Loucy (cell line): Measurements from ENCODE around the gene CDC42BPA.

Source experiments
- H2AFZ ChIP-seq: fragments of 200-600 bp; sonication (generic); 2 replicates; pipeline ENCODE4 v1.6.0; 2016; ENCODE audit warnings: antibody characterized with exemption, mild to moderate bottlenecking, low read length, moderate library complexity
- H3F3A ChIP-seq: fragments of 200-600 bp; 2 replicates; pipeline ENCODE4 v1.6.0; 2016; ENCODE audit warnings: antibody characterized with exemption, low read depth, mild to moderate bottlenecking
- H3K27me3 ChIP-seq: fragments of 200-600 bp; sonication (generic); 2 replicates; pipeline ENCODE4 v1.6.1; 2014; ENCODE audit warnings: low read length, mild to moderate bottlenecking; ENCODE audit not compliant: insufficient read depth, poor library complexity, severe bottlenecking
- H3K36me3 ChIP-seq: fragments of 200-600 bp; sonication (generic); 2 replicates; pipeline ENCODE4 v1.6.1; 2016; ENCODE audit warnings: low read length; ENCODE audit not compliant: insufficient read depth
- H3K4me1 ChIP-seq: fragments of 200-600 bp; sonication (generic); 2 replicates; pipeline ENCODE4 v1.5.1; 2014; ENCODE audit warnings: low read length, mild to moderate bottlenecking; ENCODE audit not compliant: insufficient read depth, poor library complexity, severe bottlenecking
- H3K4me2 ChIP-seq: fragments of 200-600 bp; sonication (generic); 2 replicates; pipeline ENCODE4 v1.6.0; 2014; ENCODE audit warnings: antibody characterized with exemption, low read length, low read depth, mild to moderate bottlenecking; ENCODE audit not compliant: poor library complexity, severe bottlenecking
- H3K4me3 ChIP-seq: fragments of 200-600 bp; sonication (generic); 2 replicates; pipeline ENCODE4 v1.5.1; 2014; ENCODE audit warnings: low read length, mild to moderate bottlenecking, mixed read lengths; ENCODE audit not compliant: poor library complexity, severe bottlenecking
- H3K79me2 ChIP-seq: fragments of 200-600 bp; sonication (generic); 2 replicates; pipeline ENCODE4 v1.6.1; 2014; ENCODE audit warnings: low read length; ENCODE audit not compliant: insufficient read depth
- H3K9ac ChIP-seq: fragments of 200-600 bp; sonication (generic); 2 replicates; pipeline ENCODE4 v1.6.0; 2014; ENCODE audit warnings: mild to moderate bottlenecking, low read depth, low read length, moderate library complexity; ENCODE audit not compliant: poor library complexity, severe bottlenecking
- H3K9me2 ChIP-seq: fragments of 200-600 bp; sonication (generic); replicated peaks from 2 replicates; pipeline ENCODE4 v1.6.1; 2016; ENCODE audit warnings: low read depth, low read length, mixed read lengths
- H3K9me3 ChIP-seq: fragments of 200-600 bp; sonication (generic); 2 replicates; pipeline ENCODE4 v1.6.1; 2014; ENCODE audit warnings: mild to moderate bottlenecking, antibody characterized with exemption, low read length, low read depth; ENCODE audit not compliant: insufficient read depth
- H4K20me1 ChIP-seq: fragments of 200-600 bp; sonication (generic); 2 replicates; pipeline ENCODE4 v1.6.0; 2014; ENCODE audit warnings: antibody characterized with exemption, low read length, mild to moderate bottlenecking; ENCODE audit not compliant: insufficient read depth, poor library complexity, severe bottlenecking
- CTCF ChIP-seq: fragments of 200-600 bp; sonication (generic); conservative IDR thresholded peaks from 2 replicates; pipeline ENCODE4 v1.5.1; 2014; ENCODE audit warnings: mild to moderate bottlenecking, antibody characterized with exemption, low read length
- EZH2phosphoT487 ChIP-seq: fragments of 200-600 bp; IDR thresholded peaks from 2 replicates; pipeline ENCODE4 v1.6.1; 2018; ENCODE audit warnings: antibody characterized with exemption, mild to moderate bottlenecking, moderate library complexity, borderline replicate concordance

Gene CDC42BPA

DNA sequence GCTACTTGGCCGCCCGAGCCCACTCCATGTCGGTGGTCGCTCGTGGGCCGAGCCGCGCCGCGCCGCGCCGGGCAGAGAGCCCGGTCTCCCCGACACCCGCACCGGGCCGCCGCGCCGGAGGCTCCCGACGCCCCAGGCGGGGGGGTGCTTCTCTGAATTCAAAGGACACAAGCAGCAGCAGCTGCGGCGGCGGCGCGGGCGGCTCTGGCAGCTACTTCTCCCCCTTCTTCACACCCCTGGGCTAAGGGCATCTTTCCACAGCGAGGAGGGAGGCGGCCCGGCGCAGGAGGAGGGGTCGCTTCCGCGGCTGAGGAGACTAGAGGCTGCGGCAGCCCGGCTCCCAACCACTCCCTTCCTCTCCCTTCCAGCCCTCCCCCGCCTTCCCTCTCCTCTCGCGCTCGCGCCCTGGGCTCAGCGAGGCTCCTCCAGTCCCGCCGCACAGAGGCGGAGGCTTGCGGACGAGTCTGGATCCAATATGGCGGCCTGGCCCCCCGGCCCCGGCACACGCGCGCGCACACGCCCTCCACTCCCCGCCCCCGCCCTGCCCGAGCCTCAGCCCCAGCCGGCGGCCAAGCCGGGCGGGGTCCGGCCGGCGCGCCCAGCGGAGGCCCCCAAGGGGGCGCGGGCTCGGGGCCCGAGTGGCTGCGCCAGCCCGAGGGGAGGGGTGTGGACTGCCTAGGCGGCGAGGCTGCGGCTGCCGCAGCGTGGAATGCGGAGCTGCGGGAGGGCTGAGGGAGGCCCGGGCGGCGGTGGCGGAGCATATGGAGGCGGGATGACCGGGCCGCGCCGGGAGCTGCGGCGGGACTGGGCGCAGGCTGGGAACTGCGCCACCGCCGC is at the start of gene CDC42BPA:
Gene CDC42BPA (minus strand): TSS at position 477 of the 837 bp plus-strand sequence. CDS start 1,310 bp downstream, outside the sequence.
- no peak within 1 kb of the TSS for H3K4me3 ChIP-seq

GRCh38 chr1:227368009-227368408 is 49.7 kb upstream of the CDC42BPA start:
- Histone ChIP-seq H3K9me2 (no peaks in the 10 kb centered on the region), H3F3A (no peaks in the 10 kb centered on the region), H4K20me1 (no peaks in the 10 kb centered on the region), H3K4me2 (no peak overlapping the region), H2AFZ (no peak overlapping the region), H3K9me3 (no peaks in the 10 kb centered on the region), H3K9ac (no peak overlapping the region), H3K4me3 (no peak overlapping the region), H3K36me3 (no peaks in the 10 kb centered on the region), H3K27me3 (no peaks in the 10 kb centered on the region), H3K79me2 (no peaks in the 10 kb centered on the region), H3K4me1 (no peaks in the 10 kb centered on the region)
- TF ChIP-seq CTCF: no peak
- no peak for TF ChIP-seq EZH2phosphoT487

More for the DNA sequence above, at the start of gene CDC42BPA:
- no peaks in the 10 kb centered on the region for H3K36me3 ChIP-seq
- no peaks in the 10 kb centered on the region for H3K4me1 ChIP-seq
- H3K27me3 ChIP-seq: no peaks in the 10 kb centered on the region
- TF ChIP-seq EZH2phosphoT487 (no peak), CTCF (no peak)
- H3K4me2 ChIP-seq: no peak within 1 kb of the TSS
- H3K79me2 ChIP-seq: no peaks in the 10 kb centered on the region
- no peaks in the 10 kb centered on the region for H3K9me3 ChIP-seq
- H4K20me1 ChIP-seq: no peaks in the 10 kb centered on the region
- H3F3A ChIP-seq: no peaks in the 10 kb centered on the region
- H3K9me2 ChIP-seq: no peaks in the 10 kb centered on the region
- no peak within 1 kb of the TSS for H3K9ac ChIP-seq
- H2AFZ ChIP-seq: no peak within 1 kb of the TSS

- H4K20me1 ChIP-seq: no peaks in the 10 kb centered on the region
- H3K36me3 ChIP-seq: no peaks in the 10 kb centered on the region
- no peaks in the 10 kb centered on the region for H3F3A ChIP-seq
- H3K9me3 ChIP-seq: no peaks in the 10 kb centered on the region
- no peaks in the 10 kb centered on the region for H3K27me3 ChIP-seq
- H3K79me2 ChIP-seq: no peaks in the 10 kb centered on the region
- H2AFZ ChIP-seq: no peak overlapping the region
- TF ChIP-seq CTCF (no peak), EZH2phosphoT487 (no peak)
- no peaks in the 10 kb centered on the region for H3K4me1 ChIP-seq
- H3K9ac ChIP-seq: no peak overlapping the region
- H3K4me2 ChIP-seq: no peak overlapping the region
- no peak overlapping the region for H3K4me3 ChIP-seq
- H3K9me2 ChIP-seq: no peaks in the 10 kb centered on the region
These were observed 47.5 kb upstream of the CDC42BPA start for GRCh38 chr1:227365473-227366431.
